T-helper 1 cell treated with Interleukin-12 subunit alpha and Interleukin-12 subunit beta and Interleukin-4 antibody, amounts not matched to agents 30 μg/mL and 1 μg/mL, for 36 hours (primary cell): ENCODE results near the gene TCL1A.

Experiments used
- H3K27ac Mint-ChIP-seq: one replicate; pipeline ENCODE4 v1.8.0; 2021; ENCODE audit warnings: mild to moderate bottlenecking, mixed read lengths
- H3K27me3 Mint-ChIP-seq: one replicate; pipeline ENCODE4 v1.8.0; 2021; ENCODE audit warnings: low read depth, mixed read lengths
- H3K36me3 Mint-ChIP-seq: one replicate; pipeline ENCODE4 v1.8.0; 2021; ENCODE audit warnings: low read depth, mixed read lengths
- H3K4me1 Mint-ChIP-seq: one replicate; pipeline ENCODE4 v1.8.0; 2021; ENCODE audit warnings: low read depth, mixed read lengths
- H3K4me3 Mint-ChIP-seq: one replicate; pipeline ENCODE4 v1.8.0; 2021; ENCODE audit warnings: mild to moderate bottlenecking, moderate library complexity, mixed read lengths
- H3K9me3 Mint-ChIP-seq: one replicate; pipeline ENCODE4 v1.8.0; 2021; ENCODE audit warnings: mixed read lengths

TCL1A gene

GRCh38 chr14:95725685-95726336 is 11.9 kb upstream of the TCL1A start:
- no peak overlapping the region for H3K27ac Mint-ChIP-seq
- H3K9me3 Mint-ChIP-seq: peaks cover 5% of the 10 kb centered on the region
- H3K4me1 Mint-ChIP-seq: no peaks in the 10 kb centered on the region
- peaks cover 18% of the 10 kb centered on the region for H3K27me3 Mint-ChIP-seq
- H3K36me3 Mint-ChIP-seq: no peaks in the 10 kb centered on the region
- no peak overlapping the region for H3K4me3 Mint-ChIP-seq

- Mint-ChIP-seq H3K4me1 (no peaks in the 10 kb centered on the region), H3K9me3 (peaks cover 5% of the 10 kb centered on the region), H3K4me3 (no peak overlapping the region), H3K27me3 (peaks cover 29% of the 10 kb centered on the region), H3K27ac (no peak overlapping the region), H3K36me3 (no peaks in the 10 kb centered on the region)
These were observed 8.7 kb upstream of the TCL1A start for GRCh38 chr14:95722525-95723190.

GRCh38 chr14:95712398-95712797 is 1.5 kb downstream of the TCL1A start:
- Mint-ChIP-seq H3K9me3 (no peaks in the 10 kb centered on the region), H3K36me3 (no peaks in the 10 kb centered on the region), H3K4me1 (no peaks in the 10 kb centered on the region), H3K4me3 (no peak overlapping the region), H3K27me3 (peaks cover 13% of the 10 kb centered on the region), H3K27ac (no peak overlapping the region)

GRCh38 chr14:95711476-95712176 is 2.3 kb downstream of the TCL1A start:
- Mint-ChIP-seq H3K36me3 (no peaks in the 10 kb centered on the region), H3K4me3 (no peak overlapping the region), H3K4me1 (no peaks in the 10 kb centered on the region), H3K9me3 (no peaks in the 10 kb centered on the region), H3K27me3 (peaks cover 13% of the 10 kb centered on the region), H3K27ac (no peak overlapping the region)

GRCh38 chr14:95710106-95710505 is 3.8 kb downstream of the TCL1A start:
- H3K4me3 Mint-ChIP-seq: no peak overlapping the region
- H3K27ac Mint-ChIP-seq: no peak overlapping the region
- H3K4me1 Mint-ChIP-seq: no peaks in the 10 kb centered on the region
- no peaks in the 10 kb centered on the region for H3K36me3 Mint-ChIP-seq
- no peaks in the 10 kb centered on the region for H3K9me3 Mint-ChIP-seq
- peaks cover 22% of the 10 kb centered on the region for H3K27me3 Mint-ChIP-seq

- no peaks in the 10 kb centered on the region for H3K36me3 Mint-ChIP-seq
- no peak overlapping the region for H3K27ac Mint-ChIP-seq
- H3K27me3 Mint-ChIP-seq: peaks cover 28% of the 10 kb centered on the region
- H3K9me3 Mint-ChIP-seq: no peaks in the 10 kb centered on the region
- no peak overlapping the region for H3K4me3 Mint-ChIP-seq
- no peaks in the 10 kb centered on the region for H3K4me1 Mint-ChIP-seq
These were observed 6.6 kb downstream of the TCL1A start for GRCh38 chr14:95707327-95707726.

- no peaks in the 10 kb centered on the region for H3K4me1 Mint-ChIP-seq
These were observed 8.4 kb downstream of the TCL1A start for GRCh38 chr14:95705518-95705917.

GRCh38 chr14:95703805-95704204 is 10.1 kb downstream of the TCL1A start:
- H3K4me3 Mint-ChIP-seq: no peak overlapping the region
- H3K27ac Mint-ChIP-seq: no peak overlapping the region
- peaks cover 30% of the 10 kb centered on the region for H3K27me3 Mint-ChIP-seq
- H3K36me3 Mint-ChIP-seq: no peaks in the 10 kb centered on the region
- peaks cover 3% of the 10 kb centered on the region for H3K4me1 Mint-ChIP-seq
- no peaks in the 10 kb centered on the region for H3K9me3 Mint-ChIP-seq

More at GRCh38 chr14:95705518-95705917, 8.4 kb downstream of the TCL1A start:
- Mint-ChIP-seq H3K4me3 (no peak overlapping the region), H3K36me3 (no peaks in the 10 kb centered on the region), H3K27ac (no peak overlapping the region), H3K9me3 (no peaks in the 10 kb centered on the region), H3K27me3 (peaks cover 34% of the 10 kb centered on the region)

GRCh38 chr14:95703341-95703740 is 10.6 kb downstream of the TCL1A start:
- Mint-ChIP-seq H3K27me3 (peaks cover 30% of the 10 kb centered on the region), H3K9me3 (no peaks in the 10 kb centered on the region), H3K27ac (no peak overlapping the region), H3K36me3 (no peaks in the 10 kb centered on the region), H3K4me3 (no peak overlapping the region), H3K4me1 (peaks cover 3% of the 10 kb centered on the region)

- H3K27me3 Mint-ChIP-seq: peaks cover 30% of the 10 kb centered on the region
- H3K4me3 Mint-ChIP-seq: no peak overlapping the region
- peaks cover 3% of the 10 kb centered on the region for H3K4me1 Mint-ChIP-seq
- H3K36me3 Mint-ChIP-seq: no peaks in the 10 kb centered on the region
- no peak overlapping the region for H3K27ac Mint-ChIP-seq
- H3K9me3 Mint-ChIP-seq: no peaks in the 10 kb centered on the region
These were observed 12.1 kb downstream of the TCL1A start for GRCh38 chr14:95701846-95702221.

- Mint-ChIP-seq H3K36me3 (no peaks in the 10 kb centered on the region), H3K9me3 (no peaks in the 10 kb centered on the region), H3K4me3 (no peak overlapping the region), H3K27ac (no peak overlapping the region), H3K27me3 (peaks cover 24% of the 10 kb centered on the region), H3K4me1 (peaks cover 3% of the 10 kb centered on the region)
These were observed 13.5 kb downstream of the TCL1A start for GRCh38 chr14:95700221-95700976.

- no peaks in the 10 kb centered on the region for H3K36me3 Mint-ChIP-seq
- peaks cover 3% of the 10 kb centered on the region for H3K4me1 Mint-ChIP-seq
- H3K27me3 Mint-ChIP-seq: peaks cover 17% of the 10 kb centered on the region
- no peaks in the 10 kb centered on the region for H3K9me3 Mint-ChIP-seq
- H3K4me3 Mint-ChIP-seq: no peak overlapping the region
- no peak overlapping the region for H3K27ac Mint-ChIP-seq
These were observed 14.5 kb downstream of the TCL1A start for GRCh38 chr14:95699412-95699811.

GRCh38 chr14:95698287-95698686 is 15.6 kb downstream of the TCL1A start:
- H3K4me3 Mint-ChIP-seq: no peak overlapping the region
- peaks cover 9% of the 10 kb centered on the region for H3K27me3 Mint-ChIP-seq
- H3K27ac Mint-ChIP-seq: no peak overlapping the region
- peaks cover 3% of the 10 kb centered on the region for H3K4me1 Mint-ChIP-seq
- no peaks in the 10 kb centered on the region for H3K36me3 Mint-ChIP-seq
- no peaks in the 10 kb centered on the region for H3K9me3 Mint-ChIP-seq

- H3K27ac Mint-ChIP-seq: no peak overlapping the region
- H3K9me3 Mint-ChIP-seq: no peaks in the 10 kb centered on the region
- H3K27me3 Mint-ChIP-seq: peaks cover 6% of the 10 kb centered on the region
- no peaks in the 10 kb centered on the region for H3K36me3 Mint-ChIP-seq
- peaks cover 3% of the 10 kb centered on the region for H3K4me1 Mint-ChIP-seq
- H3K4me3 Mint-ChIP-seq: no peak overlapping the region
These were observed 16.2 kb downstream of the TCL1A start for GRCh38 chr14:95697764-95698163.
